Chondrocyte (in vitro differentiated cells): Measurements from ENCODE around the gene ABTB2. TPM values are rescaled to one million over a fixed set of nuclear protein-coding genes. Genes with fewer than 3 reads are reported as not detected.

Source experiments
- DNase-seq: peaks from one replicate; pipeline ENCODE4 v3.0.0; 2021; ENCODE audit warnings: mixed read lengths, low spot score
- H3K27ac Mint-ChIP-seq: one replicate; pipeline ENCODE4 v1.8.0; 2021; ENCODE audit warnings: mild to moderate bottlenecking, moderate library complexity, mixed read lengths; ENCODE audit not compliant: unreplicated experiment
- H3K27me3 Mint-ChIP-seq: 2 replicates; pipeline ENCODE4 v1.8.0; 2021; ENCODE audit warnings: low read depth, mixed read lengths
- H3K36me3 Mint-ChIP-seq: 2 replicates; pipeline ENCODE4 v1.8.0; 2021; ENCODE audit warnings: low read depth, mixed read lengths
- H3K4me1 Mint-ChIP-seq: 2 replicates; pipeline ENCODE4 v1.8.0; 2021; ENCODE audit warnings: low read depth, mild to moderate bottlenecking, mixed read lengths
- H3K4me3 Mint-ChIP-seq: one replicate; pipeline ENCODE4 v1.8.0; 2021; ENCODE audit warnings: mild to moderate bottlenecking, moderate library complexity, mixed read lengths; ENCODE audit not compliant: unreplicated experiment
- H3K9me3 Mint-ChIP-seq: 2 replicates; pipeline ENCODE4 v1.8.0; 2021; ENCODE audit warnings: low read depth, mixed read lengths
- CTCF ChIP-seq: fragments of 200-600 bp; sonication (generic); IDR thresholded peaks from 2 replicates; pipeline ENCODE4 v1.5.0; 2021; ENCODE audit warnings: antibody characterized with exemption, mild to moderate bottlenecking, moderate library complexity
- total RNA-seq: library from RNA; stranded (reverse); gene quantifications from 3 replicates; pipeline ENCODE4 v1.2.1, GENCODE V29; 2021

ABTB2 gene
- total RNA-seq, 1 donor from 2014 or later = 3.1 TPM

- H3K36me3 Mint-ChIP-seq = peaks cover 24% of the 10 kb centered on the region
- H3K27ac Mint-ChIP-seq = no peak overlapping the region
- no peaks in the 10 kb centered on the region for H3K9me3 Mint-ChIP-seq
Observed at GRCh38 chr11:34147581-34147980, 210.2 kb downstream of the ABTB2 start.

DNA sequence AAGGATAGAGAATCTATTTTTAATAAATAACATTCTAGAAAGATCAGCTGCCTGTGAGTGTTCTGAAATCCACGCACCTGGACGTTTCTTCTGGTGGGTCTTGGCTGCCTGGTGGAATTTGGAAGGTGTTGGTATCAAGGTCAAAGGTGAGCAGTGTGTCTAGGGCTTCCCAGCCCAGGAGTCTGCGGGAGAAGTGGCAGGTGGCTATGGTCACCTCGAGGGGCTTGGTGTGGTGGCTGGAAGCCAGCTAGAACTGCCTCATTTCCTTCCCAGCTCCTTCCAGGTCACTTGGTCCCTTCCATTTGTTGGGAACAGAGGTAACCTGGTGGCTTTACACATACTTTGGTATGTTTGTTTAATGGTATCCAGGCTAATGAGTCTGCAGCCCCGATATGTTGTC is 210.9 kb downstream of the ABTB2 start:
- Mint-ChIP-seq H3K9me3 (no peaks in the 10 kb centered on the region), H3K36me3 (peaks cover 28% of the 10 kb centered on the region), H3K4me3 (no peak overlapping the region), H3K27ac (no peak overlapping the region), H3K4me1 (no peaks in the 10 kb centered on the region), H3K27me3 (no peaks in the 10 kb centered on the region)
- DNase-seq = peak; percentile 51
- TF ChIP-seq CTCF = no peak

More at GRCh38 chr11:34147581-34147980, 210.2 kb downstream of the ABTB2 start:
- peak; percentile 52 for DNase-seq
- Mint-ChIP-seq H3K4me1 (no peaks in the 10 kb centered on the region), H3K27me3 (no peaks in the 10 kb centered on the region), H3K4me3 (no peak overlapping the region)
- TF ChIP-seq CTCF = no peak

- Mint-ChIP-seq H3K9me3 (no peaks in the 10 kb centered on the region), H3K27me3 (no peaks in the 10 kb centered on the region), H3K4me1 (no peaks in the 10 kb centered on the region), H3K27ac (no peak overlapping the region), H3K36me3 (peaks cover 32% of the 10 kb centered on the region), H3K4me3 (no peak overlapping the region)
- DNase-seq = peak; percentile 82
- no peak for TF ChIP-seq CTCF
Observed at GRCh38 chr11:34146411-34146810, 211.4 kb downstream of the ABTB2 start.

DNA sequence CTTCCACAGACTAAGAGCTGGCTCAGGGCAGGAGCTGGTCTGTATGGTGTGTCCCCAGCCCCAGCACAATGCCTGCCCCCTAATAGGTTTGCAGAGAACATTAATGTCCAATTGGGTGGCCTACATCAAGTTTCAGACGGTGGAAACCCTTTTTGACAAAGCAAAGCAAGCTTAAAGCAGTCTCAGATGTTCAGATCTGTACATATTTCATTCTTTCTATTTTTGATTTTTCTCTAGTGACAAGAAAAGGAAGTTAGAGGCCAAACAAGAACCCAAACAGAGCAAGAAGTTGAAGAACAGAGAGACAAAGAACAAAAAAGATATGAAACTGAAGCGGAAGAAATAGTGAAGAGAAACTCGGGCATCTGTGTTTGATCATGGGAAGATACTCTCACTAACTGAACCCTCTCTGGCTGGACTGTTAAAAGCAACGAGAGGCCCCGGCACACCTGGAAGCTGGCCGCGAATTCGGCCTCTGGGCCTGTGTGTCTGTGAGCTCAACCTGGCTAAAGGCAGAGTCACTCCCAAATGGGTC is 211.9 kb downstream of the ABTB2 start:
- Mint-ChIP-seq H3K4me1 (no peaks in the 10 kb centered on the region), H3K4me3 (no peak overlapping the region), H3K27me3 (no peaks in the 10 kb centered on the region), H3K27ac (no peak overlapping the region), H3K36me3 (peaks cover 36% of the 10 kb centered on the region), H3K9me3 (no peaks in the 10 kb centered on the region)
- no peak for TF ChIP-seq CTCF
- DNase-seq = peak; percentile 12

GRCh38 chr11:34145073-34145472 is 212.7 kb downstream of the ABTB2 start:
- no peak overlapping the region for H3K4me3 Mint-ChIP-seq
- no peak for TF ChIP-seq CTCF
- DNase-seq = peak; percentile 40
- H3K4me1 Mint-ChIP-seq = no peaks in the 10 kb centered on the region
- peaks cover 40% of the 10 kb centered on the region for H3K36me3 Mint-ChIP-seq
- no peaks in the 10 kb centered on the region for H3K9me3 Mint-ChIP-seq
- H3K27me3 Mint-ChIP-seq = no peaks in the 10 kb centered on the region
- H3K27ac Mint-ChIP-seq = no peak overlapping the region
